ENCODE data around the gene GCLC. TPM values are rescaled to one million over a fixed set of nuclear protein-coding genes. Genes with fewer than 3 reads are reported as not detected.

Gene GCLC
- total and polyA plus RNA-seq, 8 donors = 9.3 to 176 (median 53.9) TPM

GRCh38 chr6:53451165-53451564, 93.7 kb downstream of the GCLC start:
- TF ChIP-seq CTCF (IDR thresholded peaks at IDR 0.05) = no peak
- TF ChIP-seq EP300 (IDR thresholded peaks at IDR 0.05) = no peak
- TF ChIP-seq POLR2A (IDR thresholded peaks at IDR 0.05) = no peak
- TF ChIP-seq POLR2AphosphoS5 (IDR thresholded peaks at IDR 0.05) = no peak
- no peak overlapping the region for H3K27ac ChIP-seq
- H3K27me3 ChIP-seq = no peaks in the 10 kb centered on the region
- WGBS, 5 donors = 80 to 88% (median 84%) methylated on average over 3 of the region's 3 CpGs
- no peak overlapping the region for H3K4me3 ChIP-seq
- no peaks in the 10 kb centered on the region for H3K36me3 ChIP-seq
- H3K4me1 ChIP-seq = no peaks in the 10 kb centered on the region
- peaks cover 0 to 17% (median 4%) of the 10 kb centered on the region in 4 donors for H3K9me3 ChIP-seq
- DNase-seq = no peak
- intact Hi-C loops (cut with DNase I; ENCODE audit: low total_unique reads) = no loop called here

GRCh38 chr6:53447865-53448264, 97.0 kb downstream of the GCLC start:
- Histone ChIP-seq H3K4me1 (no peaks in the 10 kb centered on the region), H3K36me3 (no peaks in the 10 kb centered on the region), H3K4me3 (no peak overlapping the region), H3K27ac (no peak overlapping the region), H3K9me3 (peaks cover 0 to 12% (median 4%) of the 10 kb centered on the region in 4 donors), H3K27me3 (no peaks in the 10 kb centered on the region)
- WGBS, 5 donors = 85 to 94% (median 92%) methylated on average over 2 of the region's 2 CpGs
- intact Hi-C loops (cut with DNase I; ENCODE audit: low total_unique reads) = no loop called here
- TF ChIP-seq POLR2AphosphoS5 (IDR thresholded peaks at IDR 0.05) = no peak
- TF ChIP-seq CTCF (IDR thresholded peaks at IDR 0.05) = no peak
- no peak for TF ChIP-seq POLR2A (IDR thresholded peaks at IDR 0.05)
- no peak for TF ChIP-seq EP300 (IDR thresholded peaks at IDR 0.05)
- no peak for DNase-seq

Other genes with a start within 250 kb of the GCLC start
- 10 to 100 TPM in 4 of 5 donors, 1 to 10 TPM in 1; 2.6 to 57.8 (median 25.4) TPM for gene ELOVL5, start 196.2 kb downstream of the GCLC start, total RNA-seq
- 10 to 100 TPM in 1 of 3 donors, 1 to 10 TPM in 2; 7.2 to 13.5 (median 8.7) TPM for gene ELOVL5, start 196.2 kb downstream of the GCLC start, polyA plus RNA-seq
- gene KLHL31, start 120.7 kb upstream of the GCLC start, total RNA-seq = under 1 TPM in 2 of 5 donors, not detected in 3; 0.14 to 0.37 TPM
- gene KLHL31, start 120.7 kb upstream of the GCLC start, polyA plus RNA-seq = under 1 TPM in 2 of 3 donors, not detected in 1; 0.12 to 0.25 TPM
- 10 to 100 TPM in 3 of 5 donors, 1 to 10 TPM in 2; 2.9 to 50.4 (median 35.1) TPM for gene LRRC1, start 249.9 kb upstream of the GCLC start, total RNA-seq
- gene LRRC1, start 249.9 kb upstream of the GCLC start, polyA plus RNA-seq = 10 to 100 TPM in 2 of 3 donors, 1 to 10 TPM in 1; 6.7 to 12.2 (median 12.2) TPM

All from stomach (tissue), 9 donors.